ENCODE measurements around the gene MLH3. TPM values are rescaled to one million over a fixed set of nuclear protein-coding genes. Genes with fewer than 3 reads are reported as not detected.

The MLH3 gene
- total and polyA plus RNA-seq, 10 of the 15 experiments (the other 5 are each of a cell fraction or from before 2014, with no cell fraction given) = 12.6 to 31.2 (median 19.6) TPM

- TF ChIP-seq SIX5 (IDR thresholded peaks at IDR 0.05; ENCODE audit: low read depth, low read length, severe bottlenecking) (no peak), YBX1 (IDR thresholded peaks at IDR 0.05) (no peak), HDAC2 (IDR thresholded peaks at IDR 0.05) (no peak), NR2C2 (IDR thresholded peaks at IDR 0.05; ENCODE audit: borderline replicate concordance, control insufficient read depth, insufficient read length, low read depth) (no peak), ZZZ3 (IDR thresholded peaks at IDR 0.05; ENCODE audit: control insufficient read depth, insufficient read length, low read depth) (no peak), MTA3 (IDR thresholded peaks at IDR 0.05; ENCODE audit: borderline replicate concordance, low read length) (no peak)
Measured at GRCh38 chr14:75011356-75011994, 39.8 kb downstream of the MLH3 start (continued).

GRCh38 chr14:75010472-75011093 lies 40.7 kb downstream of the MLH3 start:
- H3K4me2 ChIP-seq (ENCODE audit: control insufficient read depth, insufficient read depth) = no peak overlapping the region
- ChIA-PET POLR2A (no interaction called here), RAD21 (ENCODE audit: unreplicated experiment) (no interaction called here), SMC1A (ENCODE audit: uncharacterized antibody, unreplicated experiment) (no interaction called here), CTCF (no interaction called here)
- ATAC-seq (no peak), FAIRE-seq (no peak), DNase-seq (ENCODE audit: low read depth, low spot score) (no peak)
- H3K4me1 ChIP-seq (ENCODE audit: control insufficient read depth, insufficient read depth, low read length) = no peaks in the 10 kb centered on the region
- H3K9me3 ChIP-seq (replicated peaks; ENCODE audit: control insufficient read depth, insufficient read depth, low read length) = no peaks in the 10 kb centered on the region
- H3K4me3 ChIP-seq = no peak overlapping the region
- no peak overlapping the region for H3K9ac ChIP-seq (ENCODE audit: control insufficient read depth, insufficient read depth, low read length)
- H3K36me3 ChIP-seq (ENCODE audit: control insufficient read depth in 2 of 2, insufficient read depth in 2 of 2, low read length in 1 of 2) = peaks cover 8 to 32% of the 10 kb centered on the region in 2 experiments
- no TSS peak for BruUV-seq (replicated peaks)
- no peaks in the 10 kb centered on the region for H3K27me3 ChIP-seq (replicated peaks in 1 of 2; ENCODE audit: control insufficient read depth in 2 of 2, insufficient read depth in 2 of 2, low read length in 1 of 2)
- H2AFZ ChIP-seq (ENCODE audit: control insufficient read depth, low read depth, low read length) = no peak overlapping the region
- in situ Hi-C loops (cut with MboI) (no loop called here), intact Hi-C loops (cut with micrococcal nuclease; ENCODE audit: unreplicated experiment) (no loop called here)
- no peaks in the 10 kb centered on the region for H4K20me1 ChIP-seq (ENCODE audit: control insufficient read depth, insufficient read depth)
- H3K27ac ChIP-seq (ENCODE audit: control insufficient read depth, insufficient read depth) = no peak overlapping the region
- 94% methylated on average over 4 of the region's 4 CpGs for WGBS (ENCODE audit: insufficient coverage, insufficient replicate concordance, low lambda C conversion rate, missing lambda C conversion rate)
- H3K79me2 ChIP-seq (ENCODE audit: control insufficient read depth, insufficient read depth, low read length) = no peaks in the 10 kb centered on the region
- no peak for TF ChIP-seq EED (IDR thresholded peaks at IDR 0.05; ENCODE audit: low read depth)
- no peak for TF ChIP-seq ZNF687 (IDR thresholded peaks at IDR 0.05)
- TF ChIP-seq CBFB (IDR thresholded peaks at IDR 0.05; ENCODE audit: low read depth) = no peak
- TF ChIP-seq IKZF1 (conservative IDR thresholded peaks at IDR 0.05) = no peak
- no peak for TF ChIP-seq E2F8 (IDR thresholded peaks at IDR 0.05; ENCODE audit: low read depth, partially characterized antibody)
- no peak for TF ChIP-seq MLLT1 (IDR thresholded peaks at IDR 0.05)
- no peak for TF ChIP-seq NFYA (IDR thresholded peaks at IDR 0.05; ENCODE audit: borderline replicate concordance, low read depth, low read length)
- TF ChIP-seq ASH2L (IDR thresholded peaks at IDR 0.05; ENCODE audit: borderline replicate concordance, low read depth) = no peak
- TF ChIP-seq NFIC (IDR thresholded peaks at IDR 0.05; ENCODE audit: low read depth, low read length) = no peak
